AG04450 (cell line): ENCODE measurements around the gene DONSON. TPM values are rescaled to one million over a fixed set of nuclear protein-coding genes. Genes with fewer than 3 reads are reported as not detected.

ENCODE experiments used
- CTCF ChIA-PET: fragments of 300-600, 350-600 bp; formaldehyde crosslinking; extraction: SDS; loops from one replicate; lab custom pipeline; 2022; ENCODE audit warnings: antibody characterized with exemption, inconsistent platforms; lab: Charles Lee
- POLR2A ChIA-PET: fragments of 350-600 bp; formaldehyde crosslinking; extraction: SDS; loops from one replicate; lab custom pipeline; 2021; ENCODE audit warnings: antibody characterized with exemption, inconsistent platforms; lab: Yijun Ruan, JAX
- DNase-seq: peaks from one replicate; pipeline ENCODE4 v3.0.0-alpha.2; 2011; ENCODE audit warnings: low read depth, low spot score
- H3K27ac ChIP-seq: one replicate; pipeline ENCODE4 v1.5.1; 2012; ENCODE audit warnings: low read depth, low read length, control low read depth
- H3K27me3 ChIP-seq: one replicate; pipeline ENCODE4 v1.6.0; 2012; ENCODE audit warnings: low read length; ENCODE audit not compliant: control insufficient read depth, insufficient read depth
- H3K4me3 ChIP-seq: 2 replicates; pipeline ENCODE4 v1.5.1; 2011; ENCODE audit warnings: mild to moderate bottlenecking, low read depth, low read length, control low read depth
- H3K9me3 ChIP-seq: 2 replicates; pipeline ENCODE4 v1.5.1; 2012; ENCODE audit warnings: low read length; ENCODE audit not compliant: control insufficient read depth, insufficient read depth
- CTCF ChIP-seq: IDR thresholded peaks from 2 replicates; pipeline ENCODE4 v1.5.1; 2011; ENCODE audit warnings: low read depth, low read length, control low read depth, inconsistent platforms
- polyA plus RNA-seq: library from polyadenylated mRNA; depleted of rRNA; stranded (reverse); fragments of >200 nt; gene quantifications from 2 replicates; pipeline ENCODE4 v1.2.3, GENCODE V29; 2011

Gene DONSON
- polyA plus RNA-seq, 1 experiment: 20.7 TPM

GRCh38 chr21:33542640-33543504 is 45.6 kb downstream of the DONSON start, which contains the start of gene SON:
TSS of gene SON (plus strand) at chr21:33543038. CDS start at chr21:33543093, 55 bp downstream.
- H3K27ac ChIP-seq: peak within 1 kb of the TSS; percentile 100
- CTCF ChIA-PET: interaction anchor here (1.0 kb wide), 1 partner anchor 63 kb away, joined by 5 read pairs; no protein-coding TSS in a partner anchor
- peak; percentile 97 for DNase-seq
- peak within 1 kb of the TSS; percentile 95 for H3K4me3 ChIP-seq
- no peaks in the 10 kb centered on the region; the same call in 1 of the 2 replicates for H3K9me3 ChIP-seq
- H3K27me3 ChIP-seq: no peaks in the 10 kb centered on the region
- POLR2A ChIA-PET: interaction anchor here (0.5 to 1.0 kb wide), 6 partner anchors 9 to 1052 kb away, joined by 3 to 6 read pairs (median 4); partner anchors contain the start of gene TMEM50B
- TF ChIP-seq CTCF: no peak

DNA sequence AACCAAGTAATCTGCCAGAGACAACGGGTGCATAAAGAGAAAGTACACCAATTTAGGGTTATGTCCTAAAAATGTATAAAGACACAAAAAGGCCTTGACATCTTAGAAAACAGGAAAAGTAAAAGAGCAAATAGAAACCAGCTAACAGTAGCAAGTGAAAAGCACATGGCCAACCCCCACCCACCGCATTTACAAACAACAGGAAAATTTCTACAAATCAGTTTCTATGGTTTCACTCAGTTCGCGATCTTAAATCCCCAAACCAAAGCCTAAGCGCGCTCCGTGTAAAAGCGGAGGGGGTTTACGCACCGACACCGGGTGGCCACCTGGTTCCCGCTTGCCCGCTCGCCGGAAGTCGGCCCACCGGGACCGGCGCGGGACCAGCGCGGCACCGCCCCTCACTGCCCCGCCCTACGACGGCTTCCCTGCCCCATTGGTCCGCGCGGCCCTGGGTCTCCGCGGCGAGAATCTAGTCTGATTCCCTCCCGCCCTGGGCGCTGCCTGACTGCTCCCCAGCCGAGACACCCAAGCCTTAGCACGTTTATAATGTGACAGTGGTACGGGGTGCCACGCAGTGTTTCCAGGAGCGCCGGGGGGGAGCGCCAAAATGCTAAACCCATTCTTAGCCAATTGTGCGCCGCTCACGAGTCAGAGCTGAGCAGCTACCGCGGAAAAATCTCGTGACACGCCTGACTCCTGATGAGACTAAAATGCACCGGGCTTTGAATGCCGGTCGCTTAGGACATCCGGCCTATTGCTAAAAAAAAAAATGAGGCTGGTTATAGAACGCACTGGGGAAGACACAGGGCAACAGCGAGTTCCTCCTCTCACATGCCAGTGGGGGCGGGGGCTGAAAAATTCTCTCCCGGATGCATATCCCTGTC is 46.5 kb downstream of the DONSON start, which contains the start of gene GART:
Gene GART (minus strand): TSS at position 362 of the 884 bp plus-strand sequence. CDS start 2,802 bp downstream, outside the sequence.
- TF ChIP-seq CTCF: no peak
- Histone ChIP-seq H3K27me3 (no peaks in the 10 kb centered on the region), H3K9me3 (no peaks in the 10 kb centered on the region; the same call in 1 of the 2 replicates), H3K4me3 (peak within 1 kb of the TSS; percentile 95), H3K27ac (peak within 1 kb of the TSS; percentile 100)
- ChIA-PET CTCF (no interaction called here), POLR2A (interaction anchor here (0.5 to 0.7 kb wide), 2 partner anchors 37 to 283 kb away, joined by 3 to 5 read pairs; no protein-coding TSS in a partner anchor)
- DNase-seq: no peak

DNA sequence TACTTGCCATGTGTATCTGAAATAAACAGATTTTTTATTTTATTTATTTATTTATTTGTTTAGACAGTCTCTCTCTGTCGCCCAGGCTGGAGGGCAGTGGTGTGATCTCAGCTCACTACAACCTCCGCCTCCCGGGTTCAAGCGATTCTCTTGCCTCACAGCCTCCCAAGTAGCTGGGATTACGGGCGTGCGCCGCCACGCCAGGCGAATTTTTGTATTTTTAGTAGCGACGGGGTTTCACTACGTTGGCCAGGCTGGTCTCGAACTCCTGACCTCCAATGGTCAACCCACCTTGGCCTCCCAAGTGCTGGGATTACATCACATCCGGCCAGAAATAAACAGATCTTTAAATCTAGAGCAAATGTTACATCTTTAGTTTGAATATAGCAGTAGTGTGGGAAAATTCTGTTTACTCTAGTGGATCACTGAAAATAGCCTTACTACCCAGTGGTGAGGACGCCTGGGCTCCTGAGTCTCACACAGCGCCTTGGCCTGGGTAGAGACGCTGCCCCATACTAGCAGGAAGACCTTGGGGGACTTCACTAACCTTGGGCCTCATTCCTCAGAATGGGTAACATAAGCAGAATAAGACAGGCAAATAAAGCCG is 47.3 kb downstream of the DONSON start:
- ChIA-PET CTCF (no interaction called here), POLR2A (interaction anchor here (0.5 kb wide), 1 partner anchor 38 kb away, joined by 5 read pairs; no protein-coding TSS in a partner anchor)
- H3K9me3 ChIP-seq: no peaks in the 10 kb centered on the region; the same call in 1 of the 2 replicates
- no peaks in the 10 kb centered on the region for H3K27me3 ChIP-seq
- no peak for TF ChIP-seq CTCF
- no peak for DNase-seq
- H3K4me3 ChIP-seq: peak overlapping the region; percentile 91
- peak overlapping the region; percentile 100 for H3K27ac ChIP-seq

DNA sequence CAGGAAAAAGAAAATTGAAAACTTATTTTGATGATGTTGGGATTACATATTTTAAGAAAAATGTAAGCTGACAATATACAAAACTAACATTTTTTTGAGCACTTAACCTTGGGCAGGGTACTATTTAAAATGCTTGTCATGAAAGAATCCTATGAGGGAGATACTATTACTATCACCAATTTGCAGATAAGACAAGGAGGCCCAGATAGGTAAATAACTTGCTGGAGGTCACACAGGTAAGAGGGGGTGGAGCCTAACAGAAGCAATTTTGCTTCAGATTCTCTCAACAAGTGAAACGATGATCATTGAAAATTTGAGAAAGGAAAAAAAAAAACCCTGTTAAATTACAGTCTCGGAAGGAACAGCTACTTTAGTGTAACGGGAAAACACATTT is 47.8 kb downstream of the DONSON start:
- no peaks in the 10 kb centered on the region for H3K27me3 ChIP-seq
- no peak overlapping the region for H3K27ac ChIP-seq
- ChIA-PET POLR2A (no interaction called here), CTCF (no interaction called here)
- no peak for DNase-seq
- no peak for TF ChIP-seq CTCF
- H3K4me3 ChIP-seq: peak overlapping the region; percentile 91; the same call in 1 of the 2 replicates
- H3K9me3 ChIP-seq: no peaks in the 10 kb centered on the region; the same call in 1 of the 2 replicates
